NOMO-1 (cell line): ENCODE results near the gene TUBB2A.

Experiments used
- DNase-seq, 2 experiments: peaks; one replicate each; lab custom pipeline; 2025; ENCODE audit not compliant: unreplicated experiment in 2 of 2; lab: John Stamatoyannopoulos, UW

The TUBB2A gene

DNA sequence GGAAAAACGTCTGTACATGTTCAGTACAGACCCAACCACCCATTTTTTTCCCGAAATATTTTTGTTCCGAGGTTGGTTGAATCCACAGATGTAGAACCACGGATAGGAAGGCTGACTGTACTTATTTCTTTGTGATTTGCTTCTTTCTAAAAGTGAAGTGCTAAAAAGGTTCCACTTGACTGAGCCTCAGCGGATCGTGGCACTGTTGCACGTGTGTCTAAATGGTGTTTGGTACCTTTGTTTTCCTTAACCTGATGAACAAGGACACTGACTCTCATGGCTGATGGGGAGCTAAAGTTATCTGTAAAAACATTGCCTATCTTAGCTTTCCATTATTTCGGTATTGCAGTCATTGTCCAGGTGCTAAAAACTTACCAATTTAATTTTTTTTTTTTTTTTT lies 32.7 kb downstream of the TUBB2A start:
- no peak for DNase-seq

DNA sequence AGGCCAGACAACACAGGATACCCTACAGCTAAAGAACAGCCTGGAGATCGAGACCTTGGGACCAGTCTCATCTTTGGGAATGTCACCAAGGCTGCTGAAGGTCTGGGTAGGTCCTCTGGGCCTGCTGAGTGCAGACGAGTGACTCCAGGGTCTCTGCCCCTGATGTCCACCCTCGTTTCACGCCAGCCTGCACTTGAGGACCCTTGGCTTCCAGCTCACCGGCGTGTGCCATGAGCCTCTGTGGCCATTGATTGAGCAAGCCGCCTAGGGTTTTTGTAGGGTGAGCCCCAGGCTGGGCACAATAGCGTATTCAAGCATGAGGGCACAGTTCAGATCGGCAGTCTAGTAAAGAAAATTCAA lies 34.5 kb downstream of the TUBB2A start:
- no peak for DNase-seq

DNA sequence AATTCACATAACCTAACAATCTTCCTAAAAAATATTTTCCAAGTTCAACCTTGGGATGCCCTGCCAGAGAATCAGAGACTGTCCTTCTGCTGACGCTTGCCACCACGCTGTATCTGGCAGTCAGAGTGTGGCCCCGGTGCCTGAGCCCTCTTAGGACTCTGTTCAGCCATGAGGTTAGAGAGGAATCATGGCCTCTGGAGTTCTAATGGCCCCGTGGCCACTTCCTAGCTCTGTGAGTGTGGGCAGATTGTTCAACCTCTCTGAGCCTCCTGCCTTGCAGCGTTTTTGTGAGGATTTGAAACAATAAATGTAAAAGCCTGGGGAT lies 36.6 kb downstream of the TUBB2A start:
- no peak for DNase-seq

DNA sequence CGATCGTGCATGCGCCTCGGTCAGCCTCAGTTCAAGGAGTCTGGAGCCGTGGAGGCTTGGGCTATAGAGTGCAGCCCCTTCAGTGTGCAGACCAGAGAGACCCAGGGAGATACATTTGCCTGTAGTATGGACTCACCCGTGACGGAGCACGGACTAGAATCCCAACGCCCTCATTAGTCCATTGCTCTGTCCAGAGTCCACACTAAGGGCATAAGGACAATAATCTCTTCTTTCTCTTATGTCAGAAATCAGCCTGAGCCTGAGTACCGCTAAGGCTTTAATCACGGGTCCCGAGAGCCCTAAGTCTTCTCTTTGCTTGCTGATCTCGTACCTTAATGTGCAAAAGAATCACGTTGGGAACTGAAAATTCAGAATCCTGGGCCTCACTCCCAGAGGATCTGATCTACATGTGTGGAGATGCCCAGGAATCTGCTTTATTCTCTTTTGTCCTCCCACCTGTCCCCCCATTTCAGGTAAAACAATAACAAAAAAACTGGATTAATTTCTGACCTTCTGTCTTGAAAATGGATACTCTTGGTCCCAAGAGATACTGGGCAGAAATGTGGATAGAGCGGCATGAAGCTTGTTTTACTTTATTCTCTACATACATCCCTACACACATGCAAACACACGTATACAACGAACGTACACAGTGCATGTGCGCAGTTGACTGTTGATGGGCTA lies 38.2 kb downstream of the TUBB2A start:
- DNase-seq = no peak

DNA sequence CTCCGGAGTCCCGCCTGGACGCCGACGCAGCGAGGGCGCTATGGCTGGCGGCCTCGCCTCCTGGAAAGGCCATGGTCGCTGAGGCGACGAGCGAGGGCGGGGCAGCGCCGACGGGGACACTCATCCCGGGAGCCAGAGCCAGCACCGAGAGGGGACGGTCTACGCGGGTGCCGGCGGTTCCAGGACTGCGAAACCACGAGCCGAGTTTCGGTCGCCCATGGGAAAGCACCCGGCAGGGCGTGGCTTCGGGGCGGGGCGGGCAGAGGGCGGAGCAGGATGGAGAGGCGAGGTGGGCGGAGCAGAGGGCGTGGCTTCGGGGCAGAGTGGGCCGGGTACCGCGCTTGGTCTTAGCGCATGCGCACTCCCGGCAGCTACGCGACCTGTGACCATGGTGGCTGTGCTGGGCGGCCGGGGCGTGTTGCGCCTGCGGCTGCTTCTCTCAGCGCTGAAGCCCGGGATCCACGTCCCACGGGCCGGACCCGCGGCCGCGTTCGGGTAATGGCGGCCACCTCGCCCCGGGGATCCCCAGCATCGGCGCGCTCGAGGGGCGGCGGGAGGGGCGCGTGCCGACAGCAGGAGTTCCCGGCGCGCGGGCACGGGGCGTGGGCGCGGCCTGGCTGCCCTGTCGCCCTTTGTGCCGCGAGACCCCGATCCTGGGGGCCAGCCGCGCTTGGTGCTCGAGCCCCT lies 38.8 kb downstream of the TUBB2A start, which contains the start of gene BPHL:
Gene BPHL, plus strand, starts transcription at position 359 of the 687 bp plus-strand sequence. Its CDS starts 30 bp downstream, at position 389.
- peak; percentile 82 to 90 for DNase-seq

DNA sequence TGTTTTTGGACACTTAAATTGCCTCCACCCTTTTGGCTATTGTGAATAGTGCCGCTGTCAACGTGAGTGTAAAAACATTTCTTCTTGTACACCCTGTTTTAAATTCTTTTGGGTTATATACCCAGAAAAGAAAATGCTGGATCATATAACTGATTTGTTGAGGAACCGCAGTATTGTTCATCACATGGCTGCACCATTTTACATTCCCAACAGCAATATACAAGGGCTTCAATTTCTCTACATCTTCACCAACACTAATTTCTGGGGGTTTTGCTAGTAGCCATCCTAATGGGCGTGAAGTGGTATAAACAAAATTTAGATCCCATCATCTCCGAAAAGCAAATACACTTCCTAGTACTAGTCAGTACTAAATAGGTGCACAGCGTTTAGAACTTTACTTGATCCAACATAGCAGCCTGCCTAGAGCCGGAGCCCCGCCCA lies 39.4 kb downstream of the TUBB2A start:
- no peak for DNase-seq

DNA sequence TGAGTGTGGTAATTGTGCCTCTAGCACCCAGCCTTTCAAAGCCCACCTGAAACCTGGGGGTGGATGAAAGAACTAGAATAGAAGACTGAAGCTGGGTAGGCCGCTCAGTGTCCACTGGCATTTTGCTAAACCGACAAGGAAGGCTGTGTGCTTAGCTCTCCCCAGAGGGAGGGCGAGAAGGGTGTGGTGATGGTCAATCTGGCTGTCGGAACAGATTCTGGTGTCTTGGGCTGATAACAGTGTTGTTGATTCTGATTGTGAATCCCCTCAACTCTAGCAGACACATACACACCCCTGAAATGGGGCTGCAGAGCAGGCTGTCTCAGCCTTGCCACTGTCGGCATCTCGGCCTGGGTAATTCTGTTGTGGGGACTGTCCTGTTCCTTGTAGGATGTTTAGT lies 43.0 kb downstream of the TUBB2A start:
- DNase-seq = no peak

DNA sequence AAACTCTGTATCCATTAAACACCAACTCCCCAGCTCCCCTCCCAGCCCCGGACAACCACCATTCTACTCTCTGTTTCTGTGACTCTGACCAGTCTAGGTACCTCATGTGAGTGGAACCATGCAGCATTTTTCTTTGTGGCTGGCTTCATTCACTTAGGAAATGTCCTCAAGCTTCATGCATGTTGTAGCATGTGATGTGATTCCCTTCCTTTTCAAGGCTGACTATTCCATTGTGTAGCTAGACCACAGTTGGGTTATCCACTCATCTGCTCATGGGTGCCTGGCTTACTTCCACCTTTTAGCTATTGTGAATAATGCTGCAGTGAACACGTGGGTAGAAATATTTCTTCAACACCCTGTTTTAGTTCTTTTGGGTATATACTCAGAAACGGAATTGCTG lies 47.6 kb downstream of the TUBB2A start:
- no peak for DNase-seq

DNA sequence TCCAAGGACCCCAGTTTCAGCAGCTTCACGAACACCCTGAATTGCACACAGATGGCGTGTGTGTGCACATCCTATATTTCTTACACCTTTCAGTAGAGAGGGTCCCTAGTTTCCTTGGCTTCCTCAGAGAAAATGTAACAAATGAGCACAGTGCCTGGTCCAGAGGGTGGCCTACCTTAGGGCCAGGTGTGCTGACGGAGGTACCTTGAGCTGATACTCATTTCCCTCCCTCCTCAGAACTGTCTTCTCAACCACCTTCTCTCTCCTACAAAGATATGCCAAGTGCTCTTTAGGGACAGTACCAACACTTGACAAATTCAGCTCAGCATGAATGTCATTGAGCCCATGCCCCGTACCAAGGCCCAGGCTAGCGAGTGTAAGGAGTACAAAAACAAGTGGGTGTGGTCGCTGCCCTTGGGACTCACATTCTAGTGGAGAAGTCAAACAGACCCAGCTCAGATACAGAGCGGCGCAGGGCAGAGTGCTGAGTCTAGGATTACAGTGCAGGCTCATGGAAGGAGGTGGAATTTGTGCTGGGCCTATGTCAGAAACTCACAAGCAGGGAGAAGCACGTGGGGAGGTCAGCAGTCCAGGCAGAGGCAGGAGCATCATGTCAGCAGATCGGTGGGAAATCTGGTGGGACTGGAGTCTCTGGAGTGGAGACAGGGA lies 48.5 kb downstream of the TUBB2A start:
- DNase-seq = no peak
